K562 (cell line): ENCODE results near the gene IGSF9. TPM values are rescaled to one million over a fixed set of nuclear protein-coding genes. Genes with fewer than 3 reads are reported as not detected.
A peak's percentile ranks its signal among the peaks of the same experiment; 100 is the strongest.

Source experiments
- CBFA2T2 ChIP-seq: fragments of 450-650 bp; conservative IDR thresholded peaks from 2 replicates; pipeline ENCODE4 v1.6.1; 2017; ENCODE audit warnings: mild to moderate bottlenecking
- CBX3 ChIP-seq, 2 experiments: IDR thresholded peaks; 1 replicate in 1 of 2; 2 replicates in 1 of 2; pipeline ENCODE4 v1.6.1; 2012; ENCODE audit warnings: inconsistent platforms in 2 of 2, low read length in 2 of 2, borderline replicate concordance in 1 of 2, control low read depth in 1 of 2
- CREB1 ChIP-seq, 2 experiments: sonication (generic) in 1 of 2; formaldehyde crosslinking in 1 of 2; IDR thresholded peaks; 2 replicates each; pipeline versions ENCODE4 v1.6.1 to v1.8.0; 2012 to 2022; ENCODE audit warnings: inconsistent platforms in 1 of 2, mild to moderate bottlenecking in 1 of 2, missing genetic modification reagents in 1 of 2, moderate library complexity in 1 of 2
- CXXC5 ChIP-seq: fragments of 250-450 bp; sonication (Bioruptor Pico); IDR thresholded peaks from 2 replicates; pipeline ENCODE4 v1.8.0; 2022; ENCODE audit warnings: inconsistent platforms, mild to moderate bottlenecking, moderate library complexity
- HOXB6 ChIP-seq: fragments of 250-450 bp; sonication (Bioruptor Pico); IDR thresholded peaks from 2 replicates; pipeline ENCODE4 v1.5.1; 2022; ENCODE audit warnings: mild to moderate bottlenecking, borderline replicate concordance
- JUND ChIP-seq, 2 experiments: IDR thresholded peaks; 2 replicates in 1 of 2; 3 replicates in 1 of 2; pipeline ENCODE4 v1.6.1; 2011; ENCODE audit warnings: borderline replicate concordance in 2 of 2, low read depth in 2 of 2, low read length in 2 of 2, improper control_type of control experiment in 1 of 2, missing biosample characterization in 1 of 2, missing genetic modification characterization in 1 of 2, missing genetic modification reagents in 1 of 2
- MAFK ChIP-seq: IDR thresholded peaks from 2 replicates; pipeline ENCODE4 v1.6.1; 2011; ENCODE audit warnings: low read length, improper control_type of control experiment
- MCM2 ChIP-seq: fragments of 450-650 bp; IDR thresholded peaks from 2 replicates; pipeline ENCODE4 v1.6.1; 2017; ENCODE audit warnings: low read depth, mild to moderate bottlenecking
- MED1 ChIP-seq: sonication (generic); formaldehyde crosslinking; IDR thresholded peaks from 2 replicates; pipeline ENCODE4 v1.8.1; 2023; ENCODE audit warnings: missing genetic modification reagents, borderline replicate concordance
- MEIS2 ChIP-seq: fragments of 450-650 bp; IDR thresholded peaks from 2 replicates; pipeline ENCODE4 v1.6.1; 2014; ENCODE audit warnings: mild to moderate bottlenecking; ENCODE audit not compliant: partially characterized antibody
- NFYB ChIP-seq: IDR thresholded peaks from 2 replicates; pipeline ENCODE4 v1.6.1; 2011; ENCODE audit warnings: mild to moderate bottlenecking, moderate library complexity; ENCODE audit not compliant: insufficient read length; ENCODE audit errors: extremely low read depth
- NR4A1 ChIP-seq, 2 experiments: fragments of 250-450 bp in 1 of 2; fragments of 450-650 bp in 1 of 2; sonication (Bioruptor Pico) in 1 of 2; IDR thresholded peaks; 2 replicates each; pipeline versions ENCODE4 v1.4.0 to v1.6.1; 2016 to 2020; ENCODE audit warnings: mild to moderate bottlenecking in 2 of 2, missing compliant biosample characterization in 1 of 2, missing genetic modification characterization in 1 of 2, moderate library complexity in 1 of 2
- SMAD3 ChIP-seq: fragments of 450-650 bp; formaldehyde crosslinking; conservative IDR thresholded peaks from 2 replicates; pipeline ENCODE4 v1.4.0; 2020; ENCODE audit warnings: mild to moderate bottlenecking
- ZNF143 ChIP-seq: sonication (generic); formaldehyde crosslinking; IDR thresholded peaks from 2 replicates; pipeline ENCODE4 v1.9.0; 2022; ENCODE audit warnings: mild to moderate bottlenecking, missing genetic modification reagents
- ZNF384 ChIP-seq: IDR thresholded peaks from 2 replicates; pipeline ENCODE4 v1.6.1; 2012; ENCODE audit warnings: low read depth, low read length, improper control_type of control experiment
- polyA plus RNA-seq, 8 experiments: library from polyadenylated mRNA; depleted of rRNA in 4 of 8; stranded (reverse) in 5 of 8; unstranded in 3 of 8; fragments of >200 nt; fragmentation: Nextera tagmentation in 2 of 8; fragmentation: Illumina TruSeq in 1 of 8; extraction: Ambion mirVana in 2 of 8; extraction: Trizol in 1 of 8; gene quantifications; 2 replicates each; pipeline versions ENCODE4 v1.2.1 to v1.2.3, GENCODE V29; 2011 to 2014; ENCODE audit warnings: inconsistent platforms in 1 of 8, missing spikeins in 1 of 8
- total RNA-seq, 7 experiments: library from RNA; depleted of rRNA in 6 of 7; stranded (reverse); fragments of >200 nt in 6 of 7; fragmentation: Illumina TruSeq in 2 of 7; extraction: Trizol in 2 of 7; gene quantifications; 2 replicates each; pipeline versions ENCODE4 v1.2.1 to v1.2.3, GENCODE V29; 2011 to 2021; ENCODE audit warnings: low replicate concordance in 1 of 7
- TF ChIP-seq, protein P1 (sequence below), 3 experiments: IDR thresholded peaks in 2 of 3; conservative IDR thresholded peaks in 1 of 3; 2 replicates each; pipeline ENCODE4 v1.5.1; 2011 to 2012; ENCODE audit warnings: low read length in 3 of 3, mild to moderate bottlenecking in 3 of 3, control low read depth in 2 of 3, improper control_type of control experiment in 1 of 3, inconsistent platforms in 1 of 3, low read depth in 1 of 3, mixed read lengths in 1 of 3, moderate library complexity in 1 of 3; ENCODE audit not compliant: insufficient read depth in 2 of 3
- TF ChIP-seq, protein P2 (sequence below): fragments of 250-450 bp; sonication (Bioruptor Pico); IDR thresholded peaks from 2 replicates; pipeline ENCODE4 v1.6.1; 2021; ENCODE audit warnings: mild to moderate bottlenecking
- TF ChIP-seq, protein P3 (sequence below): fragments of 450-650 bp; formaldehyde crosslinking; IDR thresholded peaks from 2 replicates; pipeline ENCODE4 v1.4.0; 2020; ENCODE audit warnings: mild to moderate bottlenecking
- TF ChIP-seq, protein P4 (sequence below): fragments of 250-450 bp; sonication (Bioruptor Pico); IDR thresholded peaks from 2 replicates; pipeline ENCODE4 v1.5.0; 2020; ENCODE audit warnings: mild to moderate bottlenecking
- TF ChIP-seq, protein P5 (sequence below): IDR thresholded peaks from 3 replicates; pipeline ENCODE4 v1.6.1; 2011; ENCODE audit warnings: borderline replicate concordance, mild to moderate bottlenecking; ENCODE audit not compliant: insufficient read length, insufficient read depth

Gene IGSF9
- total and polyA plus RNA-seq, 9 of the 15 experiments (the other 6 are each of a cell fraction or from before 2014, with no cell fraction given): 0.03 to 0.29 (median 0.07) TPM; not detected in 1

DNA sequence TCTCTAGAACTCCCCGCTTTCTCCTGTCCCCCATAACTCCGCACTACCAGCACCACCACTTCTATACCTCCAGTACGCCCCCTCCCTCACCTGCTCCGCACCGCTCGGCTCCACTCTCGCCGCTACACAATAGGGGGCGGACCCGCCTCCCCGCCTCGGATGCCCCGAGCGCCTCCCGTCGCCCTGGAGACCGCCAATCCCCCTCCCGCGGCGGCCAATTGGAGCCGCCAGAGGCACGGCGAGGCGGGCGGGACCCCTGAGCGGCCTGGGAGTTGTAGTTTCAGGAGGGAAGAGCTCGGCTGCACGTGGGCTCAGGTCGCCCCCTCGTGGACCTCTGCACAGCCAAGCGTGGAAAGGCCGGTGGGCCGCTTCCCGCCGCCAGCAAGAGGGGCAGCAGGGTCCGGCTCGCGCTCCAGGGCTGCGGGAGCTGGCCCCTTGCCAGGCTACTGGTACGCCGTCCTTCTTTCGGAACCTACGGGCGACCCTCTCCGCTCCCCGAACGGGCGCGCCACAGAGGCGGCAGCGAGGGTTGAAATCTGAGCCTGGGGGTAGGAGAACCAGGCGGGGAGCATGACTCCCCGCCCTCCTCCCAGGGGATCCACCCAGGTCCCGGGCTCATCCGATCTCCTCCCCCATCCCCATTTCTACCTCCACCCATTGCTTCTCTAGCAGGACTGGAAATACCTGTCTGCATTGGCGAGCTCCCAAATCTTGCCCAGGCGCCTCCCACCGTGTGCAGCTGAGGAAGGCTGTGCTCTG lies at the start of gene IGSF9 (continued):
- no peak for TF ChIP-seq CBFA2T2
- TF ChIP-seq, protein P1, sequence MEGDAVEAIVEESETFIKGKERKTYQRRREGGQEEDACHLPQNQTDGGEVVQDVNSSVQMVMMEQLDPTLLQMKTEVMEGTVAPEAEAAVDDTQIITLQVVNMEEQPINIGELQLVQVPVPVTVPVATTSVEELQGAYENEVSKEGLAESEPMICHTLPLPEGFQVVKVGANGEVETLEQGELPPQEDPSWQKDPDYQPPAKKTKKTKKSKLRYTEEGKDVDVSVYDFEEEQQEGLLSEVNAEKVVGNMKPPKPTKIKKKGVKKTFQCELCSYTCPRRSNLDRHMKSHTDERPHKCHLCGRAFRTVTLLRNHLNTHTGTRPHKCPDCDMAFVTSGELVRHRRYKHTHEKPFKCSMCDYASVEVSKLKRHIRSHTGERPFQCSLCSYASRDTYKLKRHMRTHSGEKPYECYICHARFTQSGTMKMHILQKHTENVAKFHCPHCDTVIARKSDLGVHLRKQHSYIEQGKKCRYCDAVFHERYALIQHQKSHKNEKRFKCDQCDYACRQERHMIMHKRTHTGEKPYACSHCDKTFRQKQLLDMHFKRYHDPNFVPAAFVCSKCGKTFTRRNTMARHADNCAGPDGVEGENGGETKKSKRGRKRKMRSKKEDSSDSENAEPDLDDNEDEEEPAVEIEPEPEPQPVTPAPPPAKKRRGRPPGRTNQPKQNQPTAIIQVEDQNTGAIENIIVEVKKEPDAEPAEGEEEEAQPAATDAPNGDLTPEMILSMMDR (IDR thresholded peaks at IDR 0.05 in 2 of 3, conservative IDR thresholded peaks at IDR 0.05 in 1 of 3; ENCODE audit: insufficient read depth in 2 of 3, low read depth in 1 of 3, low read length in 3 of 3): peak; percentile 63 to 78 (median 72)
- TF ChIP-seq, protein P2, sequence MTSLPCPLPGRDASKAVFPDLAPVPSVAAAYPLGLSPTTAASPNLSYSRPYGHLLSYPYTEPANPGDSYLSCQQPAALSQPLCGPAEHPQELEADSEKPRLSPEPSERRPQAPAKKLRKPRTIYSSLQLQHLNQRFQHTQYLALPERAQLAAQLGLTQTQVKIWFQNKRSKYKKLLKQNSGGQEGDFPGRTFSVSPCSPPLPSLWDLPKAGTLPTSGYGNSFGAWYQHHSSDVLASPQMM: no peak
- TF ChIP-seq, protein P3, sequence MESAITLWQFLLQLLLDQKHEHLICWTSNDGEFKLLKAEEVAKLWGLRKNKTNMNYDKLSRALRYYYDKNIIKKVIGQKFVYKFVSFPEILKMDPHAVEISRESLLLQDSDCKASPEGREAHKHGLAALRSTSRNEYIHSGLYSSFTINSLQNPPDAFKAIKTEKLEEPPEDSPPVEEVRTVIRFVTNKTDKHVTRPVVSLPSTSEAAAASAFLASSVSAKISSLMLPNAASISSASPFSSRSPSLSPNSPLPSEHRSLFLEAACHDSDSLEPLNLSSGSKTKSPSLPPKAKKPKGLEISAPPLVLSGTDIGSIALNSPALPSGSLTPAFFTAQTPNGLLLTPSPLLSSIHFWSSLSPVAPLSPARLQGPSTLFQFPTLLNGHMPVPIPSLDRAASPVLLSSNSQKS (CRISPR knock-in tag): no peak
- TF ChIP-seq MED1 (CRISPR knock-in tag): no peak
- TF ChIP-seq NFYB: peak; percentile 33
- TF ChIP-seq MEIS2: no peak
- TF ChIP-seq MCM2: no peak
- peak; percentile 94 for TF ChIP-seq ZNF143 (CRISPR knock-in tag)
- TF ChIP-seq SMAD3 (CRISPR knock-in tag): no peak
- TF ChIP-seq, protein P4, sequence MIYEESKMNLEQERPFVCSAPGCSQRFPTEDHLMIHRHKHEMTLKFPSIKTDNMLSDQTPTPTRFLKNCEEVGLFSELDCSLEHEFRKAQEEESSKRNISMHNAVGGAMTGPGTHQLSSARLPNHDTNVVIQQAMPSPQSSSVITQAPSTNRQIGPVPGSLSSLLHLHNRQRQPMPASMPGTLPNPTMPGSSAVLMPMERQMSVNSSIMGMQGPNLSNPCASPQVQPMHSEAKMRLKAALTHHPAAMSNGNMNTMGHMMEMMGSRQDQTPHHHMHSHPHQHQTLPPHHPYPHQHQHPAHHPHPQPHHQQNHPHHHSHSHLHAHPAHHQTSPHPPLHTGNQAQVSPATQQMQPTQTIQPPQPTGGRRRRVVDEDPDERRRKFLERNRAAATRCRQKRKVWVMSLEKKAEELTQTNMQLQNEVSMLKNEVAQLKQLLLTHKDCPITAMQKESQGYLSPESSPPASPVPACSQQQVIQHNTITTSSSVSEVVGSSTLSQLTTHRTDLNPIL (CRISPR knock-in tag): no peak
- peak in 1 of 2 experiments; percentile 23; a peak in 1 of 3 replicates for TF ChIP-seq CBX3 (IDR thresholded peaks at IDR 0.05; ENCODE audit: borderline replicate concordance in 1 of 2, low read length in 2 of 2)
- peak; percentile 92 for TF ChIP-seq CXXC5 (CRISPR knock-in tag)
- TF ChIP-seq HOXB6 (CRISPR knock-in tag): no peak
- TF ChIP-seq, protein P5, sequence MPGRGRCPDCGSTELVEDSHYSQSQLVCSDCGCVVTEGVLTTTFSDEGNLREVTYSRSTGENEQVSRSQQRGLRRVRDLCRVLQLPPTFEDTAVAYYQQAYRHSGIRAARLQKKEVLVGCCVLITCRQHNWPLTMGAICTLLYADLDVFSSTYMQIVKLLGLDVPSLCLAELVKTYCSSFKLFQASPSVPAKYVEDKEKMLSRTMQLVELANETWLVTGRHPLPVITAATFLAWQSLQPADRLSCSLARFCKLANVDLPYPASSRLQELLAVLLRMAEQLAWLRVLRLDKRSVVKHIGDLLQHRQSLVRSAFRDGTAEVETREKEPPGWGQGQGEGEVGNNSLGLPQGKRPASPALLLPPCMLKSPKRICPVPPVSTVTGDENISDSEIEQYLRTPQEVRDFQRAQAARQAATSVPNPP: no peak
- TF ChIP-seq ZNF384: no peak
- 0 out of 2 replicates have a peak, but pooled peaks have one; percentile 10 for TF ChIP-seq JUND (IDR thresholded peaks at IDR 0.05; ENCODE audit: borderline replicate concordance, low read depth, low read length)
- TF ChIP-seq JUND (tag; IDR thresholded peaks at IDR 0.05; ENCODE audit: borderline replicate concordance, low read depth, low read length): no peak
- no peak for TF ChIP-seq NR4A1 (CRISPR knock-in tag; IDR thresholded peaks at IDR 0.05)
- TF ChIP-seq NR4A1 (tag; IDR thresholded peaks at IDR 0.05): no peak
- no peak for TF ChIP-seq MAFK
- TF ChIP-seq CREB1 (IDR thresholded peaks at IDR 0.05): no peak
- TF ChIP-seq CREB1 (CRISPR knock-in tag; IDR thresholded peaks at IDR 0.05): peak; percentile 60; the same call in 1 of the 2 replicates
